Stimulated activated CD8-positive, alpha-beta memory T cell treated with anti-CD3 and anti-CD28 coated beads, Interleukin-12 subunit alpha, Interleukin-12 subunit beta, amount 100 ng/mL, for 1 hour (primary cell): ENCODE data around the gene WDR17.
"Not testable (repeated sequence)": the region's sequence is repeated elsewhere in the genome, so short reads cannot be mapped to it uniquely, and the experiment has no call there.

Source experiments
- DNase-seq: peaks from one replicate; pipeline ENCODE4 v3.0.0-alpha.2; 2020; ENCODE audit warnings: low read depth

The WDR17 gene

GRCh38 chr4:176193126-176193525 is 127.5 kb downstream of the WDR17 start:
- no peak for DNase-seq

- no peak for DNase-seq
Observed at GRCh38 chr4:176193938-176194337, 128.3 kb downstream of the WDR17 start.

- peak; percentile 87 for DNase-seq
Observed at GRCh38 chr4:176195184-176195978, 129.7 kb downstream of the WDR17 start, which contains the start of gene SPATA4. Gene SPATA4 (minus strand): TSS chr4:176195585. CDS start chr4:176195562, 23 bp downstream.

- DNase-seq = no peak
Observed at GRCh38 chr4:176198316-176198903, 132.8 kb downstream of the WDR17 start.

- no peak for DNase-seq
Observed at GRCh38 chr4:176205299-176205698, 139.7 kb downstream of the WDR17 start.

GRCh38 chr4:176207839-176208238 is 142.2 kb downstream of the WDR17 start:
- no peak for DNase-seq

GRCh38 chr4:176209535-176209934 is 143.9 kb downstream of the WDR17 start:
- no peak for DNase-seq

- DNase-seq = no peak
Observed at GRCh38 chr4:176210101-176210500, 144.5 kb downstream of the WDR17 start.

- DNase-seq = no peak
Observed at GRCh38 chr4:176210579-176211296, 145.1 kb downstream of the WDR17 start.

- not testable (repeated sequence) for DNase-seq
Observed at GRCh38 chr4:176212351-176212750, 146.7 kb downstream of the WDR17 start.

- no peak for DNase-seq
Observed at GRCh38 chr4:176217510-176217909, 151.9 kb downstream of the WDR17 start.

- no peak for DNase-seq
Observed at GRCh38 chr4:176222149-176222548, 156.5 kb downstream of the WDR17 start.

GRCh38 chr4:176223561-176223960 is 157.9 kb downstream of the WDR17 start:
- no peak for DNase-seq

- no peak for DNase-seq
Observed at GRCh38 chr4:176226736-176227135, 161.1 kb downstream of the WDR17 start.

- no peak for DNase-seq
Observed at GRCh38 chr4:176229645-176230044, 164.0 kb downstream of the WDR17 start.
